Esophagus squamous epithelium (tissue), 4 donors: ENCODE results near the gene SZT2.

ENCODE experiments used
- CTCF ChIP-seq, 6 experiments: fragments of 450-650 bp in 4 of 6; fragments of 200-600 bp in 2 of 6; sonication (generic) in 2 of 6; IDR thresholded peaks; one replicate each; pipeline ENCODE4 v1.5.1; 2016 to 2019; ENCODE audit warnings: antibody characterized with exemption in 6 of 6, mild to moderate bottlenecking in 4 of 6, moderate library complexity in 4 of 6
- POLR2A ChIP-seq, 4 donors: fragments of 450-650 bp; IDR thresholded peaks; one replicate each; pipeline ENCODE4 v1.6.1; 2017; ENCODE audit warnings: antibody characterized with exemption in 4 of 4, mild to moderate bottlenecking in 4 of 4, moderate library complexity in 3 of 4

GRCh38 chr1:43473463-43473862 lies 83.8 kb downstream of the SZT2 start:
- TF ChIP-seq CTCF (IDR thresholded peaks at IDR 0.05) (no peak), POLR2A (IDR thresholded peaks at IDR 0.05) (no peak)
